Measurements from ENCODE around the gene DOCK4.

The DOCK4 gene

GRCh38 chr7:111772716-111773115, 433.5 kb downstream of the DOCK4 start:
- no peaks in the 10 kb centered on the region for H3K9me3 ChIP-seq
- no peaks in the 10 kb centered on the region for H3K27me3 ChIP-seq
- TF ChIP-seq CTCF (IDR thresholded peaks at IDR 0.05; ENCODE audit: low read depth, low read length), result no peak
- H3K4me3 ChIP-seq (ENCODE audit: low read depth, low read length), result no peak overlapping the region
- no peak for DNase-seq
- no peaks in the 10 kb centered on the region for H3K36me3 ChIP-seq
- no peaks in the 10 kb centered on the region; the same call in 1 of the 2 replicates for H3K4me1 ChIP-seq

GRCh38 chr7:111771638-111772037, 434.6 kb downstream of the DOCK4 start:
- no peaks in the 10 kb centered on the region for H3K36me3 ChIP-seq
- no peak for DNase-seq
- H3K4me3 ChIP-seq (ENCODE audit: low read depth, low read length), result no peak overlapping the region
- H3K9me3 ChIP-seq, result no peaks in the 10 kb centered on the region
- TF ChIP-seq CTCF (IDR thresholded peaks at IDR 0.05; ENCODE audit: low read depth, low read length), result no peak
- H3K27me3 ChIP-seq, result no peaks in the 10 kb centered on the region
- no peaks in the 10 kb centered on the region; the same call in 1 of the 2 replicates for H3K4me1 ChIP-seq

GRCh38 chr7:111770116-111770515, 436.1 kb downstream of the DOCK4 start:
- Histone ChIP-seq H3K36me3 (no peaks in the 10 kb centered on the region), H3K9me3 (no peaks in the 10 kb centered on the region), H3K27me3 (no peaks in the 10 kb centered on the region), H3K4me3 (ENCODE audit: low read depth, low read length) (no peak overlapping the region), H3K4me1 (no peaks in the 10 kb centered on the region; the same call in 1 of the 2 replicates)
- no peak for TF ChIP-seq CTCF (IDR thresholded peaks at IDR 0.05; ENCODE audit: low read depth, low read length)
- no peak for DNase-seq

GRCh38 chr7:111765751-111766643, 440.2 kb downstream of the DOCK4 start:
- no peaks in the 10 kb centered on the region for H3K27me3 ChIP-seq
- H3K4me3 ChIP-seq (ENCODE audit: low read depth, low read length), result no peak overlapping the region
- no peak for DNase-seq
- H3K36me3 ChIP-seq, result no peaks in the 10 kb centered on the region
- H3K9me3 ChIP-seq, result no peaks in the 10 kb centered on the region
- no peak for TF ChIP-seq CTCF (IDR thresholded peaks at IDR 0.05; ENCODE audit: low read depth, low read length)
- no peaks in the 10 kb centered on the region; the same call in 1 of the 2 replicates for H3K4me1 ChIP-seq

- no peaks in the 10 kb centered on the region for H3K36me3 ChIP-seq
- H3K4me3 ChIP-seq (ENCODE audit: low read depth, low read length), result no peak overlapping the region
- H3K27me3 ChIP-seq, result no peaks in the 10 kb centered on the region
- peak; percentile 70 for TF ChIP-seq CTCF (IDR thresholded peaks at IDR 0.05; ENCODE audit: low read depth, low read length)
- DNase-seq, result peak; percentile 76
- no peaks in the 10 kb centered on the region for H3K4me1 ChIP-seq
- no peaks in the 10 kb centered on the region for H3K9me3 ChIP-seq
Observed at GRCh38 chr7:111763221-111763801, 442.9 kb downstream of the DOCK4 start.

GRCh38 chr7:111762799-111763198, 443.4 kb downstream of the DOCK4 start:
- no peak for TF ChIP-seq CTCF (IDR thresholded peaks at IDR 0.05; ENCODE audit: low read depth, low read length)

More at GRCh38 chr7:111762799-111763198, 443.4 kb downstream of the DOCK4 start:
- Histone ChIP-seq H3K9me3 (no peaks in the 10 kb centered on the region), H3K4me1 (no peaks in the 10 kb centered on the region), H3K36me3 (no peaks in the 10 kb centered on the region; the same call in 1 of the 2 replicates), H3K4me3 (ENCODE audit: low read depth, low read length) (no peak overlapping the region), H3K27me3 (no peaks in the 10 kb centered on the region)
- DNase-seq, result no peak

Data from BE2C (cell line).